Stimulated activated CD8-positive, alpha-beta memory T cell treated with anti-CD3 and anti-CD28 coated beads, Interleukin-7, amount 100 ng/mL, for 24 hours (primary cell): ENCODE measurements around the gene COMT.

Experiments
- DNase-seq: peaks from one replicate; pipeline ENCODE4 v3.0.0-alpha.2; 2020; ENCODE audit warnings: low read depth

COMT gene

DNA sequence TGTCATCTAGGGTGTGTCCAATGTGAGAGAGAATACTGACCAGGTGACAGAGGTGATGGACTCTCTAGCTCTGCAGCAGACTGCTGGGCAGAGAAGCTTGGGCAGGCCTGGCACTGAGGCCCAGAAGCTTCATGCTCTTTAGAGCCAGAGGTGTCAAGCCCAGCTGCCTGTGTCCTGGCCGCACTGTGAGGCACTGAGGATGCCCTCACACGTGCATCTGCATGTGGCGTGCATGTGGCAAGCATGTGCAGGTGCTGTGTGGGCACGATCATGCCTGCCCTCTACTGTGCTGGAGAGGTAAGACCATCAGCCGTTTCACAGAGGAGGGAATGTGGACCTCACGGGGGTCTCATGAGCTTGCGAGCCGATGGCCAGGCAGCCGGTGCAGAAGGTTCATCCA is 15.9 kb downstream of the COMT start:
- no peak for DNase-seq

GRCh38 chr22:19958083-19959042 is 16.8 kb downstream of the COMT start:
- DNase-seq = no peak

- DNase-seq = no peak
Measured at GRCh38 chr22:19959043-19959586, 17.5 kb downstream of the COMT start.

- DNase-seq = no peak
Measured at GRCh38 chr22:19959587-19960490, 18.3 kb downstream of the COMT start.

DNA sequence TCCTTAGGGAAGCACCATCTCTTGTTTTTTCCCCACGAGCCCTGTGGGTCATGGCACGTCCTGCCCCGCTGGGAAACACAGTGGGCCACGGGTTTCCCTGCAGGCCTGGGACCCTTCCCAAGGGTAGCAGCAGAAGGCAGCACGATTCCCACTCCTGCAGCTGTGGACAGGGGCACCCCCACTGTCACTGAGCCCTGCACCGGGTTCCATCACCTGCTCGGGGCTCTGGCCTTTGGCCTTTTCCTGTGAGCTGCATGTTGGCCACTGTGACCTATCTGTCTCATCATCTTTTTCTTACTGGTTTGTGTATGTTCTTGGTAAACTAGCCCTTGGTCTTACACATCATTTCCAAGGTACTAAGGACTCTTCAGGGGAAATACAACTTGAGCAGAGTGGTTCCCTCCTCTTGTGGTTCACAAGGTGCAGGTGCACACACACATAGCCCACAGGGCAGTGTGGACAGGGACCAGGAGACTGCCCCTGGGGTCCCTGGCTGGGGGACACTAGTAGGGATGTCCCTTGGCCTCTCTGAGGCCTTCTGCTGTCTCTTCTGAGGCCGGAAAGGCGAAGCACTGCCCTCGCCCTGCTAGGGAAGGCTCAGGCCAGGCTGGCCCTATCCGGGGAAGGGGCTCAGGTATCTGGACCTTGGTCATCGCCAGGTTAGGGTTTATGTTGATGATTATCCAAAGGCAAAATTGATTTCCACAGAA is 19.1 kb downstream of the COMT start:
- DNase-seq = no peak

- no peak for DNase-seq
Measured at GRCh38 chr22:19961201-19961580, 19.6 kb downstream of the COMT start.

DNA sequence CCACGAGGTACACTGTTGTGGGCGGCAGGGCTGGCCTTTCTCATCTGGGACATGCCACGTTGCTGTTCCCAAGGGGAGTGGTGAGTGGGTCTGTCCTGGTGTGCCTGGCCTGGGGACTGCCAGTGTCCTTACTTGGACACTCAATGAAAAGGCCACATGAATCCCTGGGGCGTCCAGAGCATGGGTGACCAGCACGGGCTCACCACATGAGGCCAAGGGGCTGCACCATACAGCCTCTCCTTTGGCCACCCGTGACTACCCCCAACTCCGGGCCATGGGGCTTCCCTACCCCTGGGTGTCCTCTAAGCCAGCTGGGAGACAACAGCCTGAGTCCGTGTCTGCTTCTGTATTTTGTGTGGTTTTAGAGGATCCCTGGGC is 20.3 kb downstream of the COMT start:
- no peak for DNase-seq

- DNase-seq = peak; percentile 36
Measured at GRCh38 chr22:19962246-19962908, 20.8 kb downstream of the COMT start.

DNA sequence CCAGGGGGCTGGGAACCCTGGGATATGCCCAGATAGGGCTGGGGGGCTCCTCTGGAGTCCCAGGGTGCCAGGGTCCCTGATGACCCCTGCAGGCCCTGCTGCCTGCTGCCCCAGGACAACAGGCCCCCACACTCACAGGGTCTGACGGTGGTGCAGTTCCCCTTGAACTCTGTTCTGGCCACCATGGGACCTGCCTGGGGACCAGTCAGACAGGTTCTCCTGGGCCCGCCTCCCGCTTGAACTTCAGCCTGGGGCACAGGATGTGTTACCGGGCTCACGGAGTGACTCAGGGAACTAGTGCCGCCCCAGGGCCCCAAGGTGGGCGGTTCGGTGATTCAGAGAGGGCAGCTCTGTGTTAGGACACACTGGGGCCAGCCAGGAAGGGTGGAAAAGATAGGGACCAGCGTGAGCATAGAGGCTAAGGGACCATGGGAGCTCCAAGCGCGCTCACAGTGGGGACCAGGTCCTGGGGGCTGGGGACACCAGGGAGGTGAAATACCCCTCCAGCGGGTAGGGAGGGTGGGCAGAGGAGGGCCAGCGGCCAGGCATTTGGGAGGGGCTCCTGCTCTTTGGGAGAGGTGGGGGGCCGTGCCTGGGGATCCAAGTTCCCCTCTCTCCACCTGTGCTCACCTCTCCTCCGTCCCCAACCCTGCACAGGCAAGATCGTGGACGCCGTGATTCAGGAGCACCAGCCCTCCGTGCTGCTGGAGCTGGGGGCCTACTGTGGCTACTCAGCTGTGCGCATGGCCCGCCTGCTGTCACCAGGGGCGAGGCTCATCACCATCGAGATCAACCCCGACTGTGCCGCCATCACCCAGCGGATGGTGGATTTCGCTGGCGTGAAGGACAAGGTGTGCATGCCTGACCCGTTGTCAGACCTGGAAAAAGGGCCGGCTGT is 21.6 kb downstream of the COMT start:
- DNase-seq = no peak

DNA sequence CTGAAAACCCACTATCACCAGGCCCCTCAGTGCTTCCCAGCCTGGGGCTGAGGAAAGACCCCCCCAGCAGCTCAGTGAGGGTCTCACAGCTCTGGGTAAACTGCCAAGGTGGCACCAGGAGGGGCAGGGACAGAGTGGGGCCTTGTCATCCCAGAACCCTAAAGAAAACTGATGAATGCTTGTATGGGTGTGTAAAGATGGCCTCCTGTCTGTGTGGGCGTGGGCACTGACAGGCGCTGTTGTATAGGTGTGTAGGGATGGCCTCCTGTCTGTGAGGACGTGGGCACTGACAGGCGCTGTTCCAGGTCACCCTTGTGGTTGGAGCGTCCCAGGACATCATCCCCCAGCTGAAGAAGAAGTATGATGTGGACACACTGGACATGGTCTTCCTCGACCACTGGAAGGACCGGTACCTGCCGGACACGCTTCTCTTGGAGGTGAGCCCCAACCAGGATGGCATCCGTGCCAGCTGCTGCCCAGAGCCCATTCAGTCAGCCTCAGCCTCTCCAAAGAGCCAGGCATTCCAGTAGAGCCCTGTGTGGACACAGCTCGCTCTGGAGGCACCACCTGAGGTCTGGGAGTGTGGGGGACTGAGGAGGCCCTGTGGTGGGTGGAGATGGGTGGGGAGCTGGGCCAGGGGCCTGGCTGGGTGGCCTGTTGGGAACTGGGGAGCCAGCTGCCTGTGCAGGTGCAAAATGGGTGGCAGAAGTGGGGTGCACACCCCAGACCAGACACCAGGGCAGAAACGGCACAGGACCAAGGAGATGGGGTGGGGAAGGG is 22.5 kb downstream of the COMT start:
- DNase-seq = no peak

DNA sequence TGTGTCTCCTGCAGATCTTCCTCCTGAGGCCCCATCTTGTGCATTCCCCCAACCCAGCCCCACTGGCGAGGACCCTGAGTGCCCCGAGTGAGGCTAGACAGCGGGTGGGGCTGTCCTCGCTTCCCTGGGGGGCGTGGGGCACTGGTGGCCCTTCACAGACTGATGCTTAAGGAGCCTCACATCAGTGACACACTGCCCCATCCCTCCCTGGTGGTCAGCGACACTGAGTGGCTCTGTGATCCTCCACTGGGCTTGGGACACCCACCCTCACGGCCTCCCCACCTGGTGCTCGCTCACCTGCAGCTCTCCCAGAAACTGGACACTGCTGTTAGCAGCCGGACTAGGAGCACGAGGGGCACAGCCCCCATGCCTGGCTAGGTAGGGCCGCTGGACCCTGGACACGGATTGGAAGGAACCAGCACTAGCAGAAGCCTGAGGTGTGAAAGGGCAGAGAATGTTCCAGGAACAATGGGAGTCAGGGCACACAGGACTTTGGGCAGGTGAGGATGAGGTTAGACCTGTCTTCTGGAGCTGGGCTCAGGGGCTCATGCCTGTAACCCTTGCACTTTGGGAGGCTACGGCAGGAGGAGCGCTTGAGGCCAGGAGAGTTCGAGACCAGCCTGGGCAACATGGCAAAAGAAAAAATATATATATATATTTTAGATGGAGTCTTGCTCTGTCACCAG is 23.3 kb downstream of the COMT start:
- no peak for DNase-seq

- no peak for DNase-seq
Measured at GRCh38 chr22:19965771-19966709, 24.5 kb downstream of the COMT start.

GRCh38 chr22:19966908-19967750 is 25.6 kb downstream of the COMT start:
- DNase-seq = no peak

GRCh38 chr22:19967850-19968449 is 26.4 kb downstream of the COMT start:
- DNase-seq = no peak

DNA sequence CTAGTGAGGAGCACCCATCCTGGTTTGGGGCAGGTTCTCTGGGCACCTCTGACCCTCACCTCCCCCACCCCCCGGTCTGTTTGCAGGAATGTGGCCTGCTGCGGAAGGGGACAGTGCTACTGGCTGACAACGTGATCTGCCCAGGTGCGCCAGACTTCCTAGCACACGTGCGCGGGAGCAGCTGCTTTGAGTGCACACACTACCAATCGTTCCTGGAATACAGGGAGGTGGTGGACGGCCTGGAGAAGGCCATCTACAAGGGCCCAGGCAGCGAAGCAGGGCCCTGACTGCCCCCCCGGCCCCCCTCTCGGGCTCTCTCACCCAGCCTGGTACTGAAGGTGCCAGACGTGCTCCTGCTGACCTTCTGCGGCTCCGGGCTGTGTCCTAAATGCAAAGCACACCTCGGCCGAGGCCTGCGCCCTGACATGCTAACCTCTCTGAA is 26.9 kb downstream of the COMT start:
- DNase-seq = no peak

GRCh38 chr22:19969141-19969928 is 27.8 kb downstream of the COMT start:
- no peak for DNase-seq
